GM10847 (cell line): ENCODE data around the gene MRPL16.

Source experiments
- POLR2A ChIP-seq: IDR thresholded peaks from 2 replicates; pipeline ENCODE4 v1.6.1; 2011; ENCODE audit not compliant: insufficient read length; ENCODE audit errors: extremely low read depth

MRPL16 gene

DNA sequence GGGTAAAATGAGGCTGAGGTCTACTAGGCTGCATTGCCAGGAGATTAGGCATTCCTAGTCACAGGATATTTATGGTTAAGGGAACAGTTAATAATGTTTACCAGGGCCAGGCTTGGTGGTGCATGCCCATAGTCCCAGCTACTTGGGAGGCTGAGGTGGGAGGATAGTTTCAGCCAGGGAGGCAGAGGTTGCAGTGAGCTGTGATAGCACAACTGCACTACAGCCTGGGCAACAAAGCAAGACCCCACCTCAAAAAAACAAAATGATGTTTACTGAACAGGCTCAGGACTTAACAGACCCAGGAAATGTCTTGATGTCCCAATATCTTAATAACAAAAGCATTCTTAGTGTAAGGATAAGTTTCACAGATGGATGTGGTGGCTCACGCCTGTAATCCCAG lies 2.8 kb upstream of the MRPL16 start:
- no peak for TF ChIP-seq POLR2A

DNA sequence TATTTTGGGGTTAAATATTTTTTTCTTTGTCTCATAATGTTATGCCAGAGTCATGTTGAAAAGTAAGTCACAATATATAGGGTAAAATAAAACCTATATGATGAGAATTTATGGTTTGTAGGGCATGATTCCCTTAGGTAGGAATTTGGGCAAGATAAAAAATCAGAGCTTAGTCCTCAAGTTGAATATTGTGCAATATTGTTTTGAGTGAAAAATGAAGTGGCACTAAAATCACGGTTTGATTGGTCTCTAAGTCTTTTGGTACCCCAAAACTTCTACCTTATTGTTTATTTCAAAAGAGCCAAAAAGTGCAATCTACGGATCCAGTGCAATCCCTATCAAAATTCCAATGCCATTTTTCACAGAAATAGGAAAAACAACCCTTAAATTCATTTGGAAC lies 1.6 kb upstream of the MRPL16 start:
- TF ChIP-seq POLR2A: no peak

DNA sequence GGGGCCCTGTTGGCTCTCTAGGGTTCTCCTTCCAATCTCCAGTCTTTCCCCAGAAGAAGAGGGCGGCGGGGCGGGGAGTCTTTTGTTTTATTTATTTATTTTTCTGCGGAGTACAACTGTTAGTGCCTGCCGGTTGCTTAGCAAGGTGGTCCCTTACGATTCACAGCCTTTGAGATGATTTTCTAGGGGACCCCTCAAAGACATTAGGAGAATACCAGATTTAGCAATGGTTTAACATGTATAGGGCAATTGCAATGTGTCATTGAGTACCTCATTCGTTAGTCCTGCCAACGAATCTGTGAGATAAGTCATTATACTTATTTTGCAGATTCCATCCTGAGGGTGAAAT lies 307 bp upstream of the MRPL16 start:
- no peak for TF ChIP-seq POLR2A

DNA sequence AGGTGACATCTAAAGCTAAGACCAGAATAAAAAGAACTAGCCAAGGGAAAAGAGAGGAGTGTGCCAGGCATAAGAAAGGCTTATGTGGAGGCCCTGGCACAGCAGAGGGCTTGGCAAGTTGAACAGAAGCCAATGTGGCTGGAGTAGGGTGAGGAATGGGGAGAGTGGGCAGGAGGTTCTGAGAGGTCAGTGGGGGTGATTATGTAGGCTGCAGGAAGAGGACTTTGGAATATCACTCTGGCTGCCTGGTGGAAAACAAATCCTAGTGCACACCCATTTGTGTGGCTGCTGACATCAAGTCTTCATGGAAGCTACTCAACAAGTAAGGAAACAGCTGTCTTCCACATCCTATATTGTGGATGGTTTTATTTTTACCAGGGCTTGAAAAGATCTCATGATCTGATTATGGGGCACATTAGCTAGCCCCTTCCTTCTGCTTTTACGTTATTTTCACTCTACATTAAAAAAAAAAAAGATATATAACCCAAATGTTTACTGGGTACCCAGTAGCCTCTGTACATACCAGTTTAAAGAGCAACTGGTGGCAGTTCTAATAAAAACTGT lies 3.4 kb downstream of the MRPL16 start:
- TF ChIP-seq POLR2A: no peak

DNA sequence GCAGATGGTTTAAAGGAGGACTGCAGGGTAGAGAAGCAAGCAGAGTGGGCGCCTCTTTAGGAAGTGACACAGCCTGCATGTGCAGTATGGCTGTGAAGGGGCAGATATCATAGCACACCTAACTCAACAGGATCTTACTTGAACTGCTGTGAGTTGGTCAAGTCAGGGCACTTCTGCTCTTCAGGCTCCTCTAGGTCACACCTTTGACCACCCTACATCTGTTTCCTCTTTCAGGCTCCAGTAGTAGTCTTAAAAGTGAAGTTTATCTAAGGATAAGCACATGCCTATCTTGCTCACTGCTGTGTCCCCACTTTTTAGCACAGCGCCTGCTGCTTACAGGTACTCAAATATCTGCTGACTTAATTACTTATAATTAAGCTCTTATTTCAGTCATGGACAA lies 6.5 kb downstream of the MRPL16 start:
- TF ChIP-seq POLR2A: no peak

DNA sequence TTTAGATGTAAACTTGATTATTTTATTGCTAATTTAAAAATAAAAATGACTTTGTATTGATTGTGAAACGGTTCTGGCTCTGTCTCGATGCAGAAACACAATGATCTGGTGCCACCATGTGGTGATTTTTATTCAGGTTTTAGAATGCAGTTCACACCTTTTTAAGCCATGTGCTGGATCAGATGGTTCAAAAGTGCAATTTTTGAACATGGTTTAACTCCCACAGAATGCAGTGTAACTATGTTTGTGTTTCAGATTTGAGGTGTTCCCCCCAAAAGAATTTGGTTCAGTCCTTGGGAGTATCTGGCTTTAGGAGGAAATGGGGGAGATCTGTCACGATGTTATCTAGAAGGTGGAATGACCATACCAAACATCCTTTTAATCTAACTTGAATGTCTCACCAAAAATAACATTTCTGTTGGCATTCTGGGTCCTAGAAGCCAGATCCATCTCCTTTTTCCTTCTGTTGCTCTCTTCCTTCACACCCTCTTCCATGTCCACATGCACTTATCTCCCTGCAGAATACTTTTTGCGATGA lies 7.9 kb downstream of the MRPL16 start:
- no peak for TF ChIP-seq POLR2A

DNA sequence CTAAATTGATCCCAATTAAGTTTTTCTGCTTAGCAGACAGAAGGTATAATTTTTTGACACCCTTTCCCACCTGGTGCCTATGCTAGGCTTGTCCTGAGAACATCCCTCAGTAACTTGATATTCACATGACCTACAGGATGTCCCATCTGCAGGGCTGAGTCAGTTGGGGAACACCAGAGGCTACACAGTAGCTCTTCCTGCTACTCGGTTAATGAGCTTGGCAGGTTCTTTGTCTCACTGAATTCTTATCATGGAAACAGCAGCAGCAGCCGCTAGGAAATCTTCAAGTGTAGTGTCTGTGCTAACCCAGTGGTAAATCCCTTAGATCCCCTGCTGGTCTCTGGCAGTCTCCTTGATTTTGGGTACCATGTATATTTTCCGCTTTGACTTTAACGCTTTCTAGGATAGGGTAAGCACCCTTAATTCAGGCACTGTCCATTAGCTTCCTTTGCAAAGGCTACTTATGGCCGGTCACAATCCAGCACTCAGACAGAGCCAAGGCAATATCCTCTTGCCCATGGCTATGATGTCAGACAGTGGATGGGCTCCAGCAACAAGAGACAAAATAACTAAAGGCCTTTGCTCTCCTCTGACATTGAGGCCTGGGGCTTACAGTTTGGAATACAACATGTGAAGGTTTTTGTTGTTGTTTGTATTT lies 8.5 kb downstream of the MRPL16 start:
- TF ChIP-seq POLR2A: no peak

DNA sequence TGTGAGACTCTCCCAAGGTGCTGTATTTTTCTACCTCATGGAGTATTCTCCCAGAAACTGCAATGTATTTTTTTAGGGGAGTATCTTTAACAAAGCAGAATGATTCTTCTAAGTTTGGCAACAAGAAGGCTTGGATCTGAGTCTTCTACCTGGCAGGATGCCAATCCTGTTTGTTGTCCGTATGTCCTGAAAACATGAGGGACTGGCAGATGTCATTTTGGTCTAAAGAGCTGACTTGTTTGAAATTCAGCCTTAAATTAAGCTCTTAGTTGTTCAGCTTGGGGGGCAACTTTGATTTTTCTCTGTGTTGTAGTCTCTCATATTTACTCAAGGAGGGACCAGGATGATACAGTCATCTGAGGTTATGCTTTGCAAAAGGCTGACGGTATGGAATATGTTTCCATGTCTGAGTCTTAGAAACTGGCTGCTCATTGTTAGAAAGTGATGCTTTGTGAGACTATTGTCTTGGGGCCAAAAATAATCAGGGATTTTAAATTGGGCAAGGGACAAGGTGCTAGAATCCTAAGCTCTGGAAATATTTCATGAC lies 9.3 kb downstream of the MRPL16 start:
- TF ChIP-seq POLR2A: no peak

DNA sequence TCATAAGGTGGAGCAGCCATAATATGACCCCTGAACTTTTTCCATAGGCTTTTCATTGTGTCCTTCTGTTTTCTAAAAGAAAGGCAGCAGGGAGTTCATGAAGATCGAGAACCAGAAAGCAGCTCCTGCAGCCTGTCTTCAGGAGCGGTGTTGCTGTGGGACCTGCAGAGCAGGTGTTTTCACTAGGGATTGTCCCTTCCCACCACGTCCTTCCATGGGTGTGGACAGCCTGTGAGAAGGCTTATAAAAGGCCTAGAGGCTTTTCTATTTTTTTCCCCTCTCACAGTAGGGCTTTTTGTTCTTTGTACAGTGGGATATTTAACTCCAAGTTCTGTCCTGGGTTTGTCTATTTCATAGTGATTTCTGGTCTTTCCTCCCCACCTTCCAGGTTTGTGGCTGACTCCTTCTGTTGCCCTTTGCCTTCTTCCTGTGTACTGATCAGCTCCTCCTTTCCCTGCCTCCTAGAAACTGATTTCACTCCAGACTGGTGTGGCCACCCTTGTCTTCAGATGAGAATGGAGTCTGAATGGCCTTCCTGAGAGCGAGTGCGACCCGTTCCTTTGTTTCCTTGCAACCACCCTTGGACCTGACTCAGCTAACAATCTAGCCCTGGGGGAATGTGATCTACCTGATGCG lies 10.1 kb downstream of the MRPL16 start:
- TF ChIP-seq POLR2A: no peak

DNA sequence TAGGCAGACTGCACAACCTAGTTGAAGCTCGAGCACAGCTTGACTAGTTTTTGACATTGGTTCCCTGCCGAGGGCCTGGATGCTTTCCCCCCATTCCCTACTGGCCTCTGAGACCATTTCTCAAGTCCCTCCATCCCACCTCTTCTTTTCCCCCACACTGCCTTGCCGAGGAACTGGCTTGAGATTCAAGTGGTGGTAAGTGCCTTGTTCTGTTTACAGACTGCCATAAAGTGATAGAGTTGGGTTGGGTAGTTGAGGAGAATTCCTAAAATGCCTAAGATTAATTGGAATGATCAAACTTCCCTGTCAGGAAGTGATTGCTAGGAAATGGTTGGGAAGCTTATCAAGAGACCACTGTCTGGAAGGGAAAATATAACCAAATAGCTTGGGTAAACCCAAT lies 16.2 kb downstream of the MRPL16 start:
- TF ChIP-seq POLR2A: no peak

DNA sequence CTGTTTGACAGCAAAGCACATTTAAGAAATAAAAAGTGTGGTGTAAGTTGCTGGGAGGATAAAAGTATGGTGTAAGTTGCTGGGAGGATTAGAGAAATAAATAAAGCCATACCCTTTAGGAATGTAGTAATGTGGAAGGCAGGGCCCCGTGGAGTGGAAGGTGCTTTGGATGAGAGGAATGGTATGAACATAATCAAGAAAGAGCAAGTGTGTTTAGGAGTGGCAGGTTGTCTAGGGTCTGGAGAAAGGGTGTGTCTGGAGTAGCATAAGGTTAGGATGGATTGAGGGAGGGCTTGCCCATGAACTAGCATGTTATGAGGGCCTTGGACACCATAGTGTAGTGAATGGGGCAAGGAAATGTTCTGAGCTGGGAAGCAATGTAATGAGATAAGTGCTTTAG lies 18.1 kb downstream of the MRPL16 start:
- no peak for TF ChIP-seq POLR2A

DNA sequence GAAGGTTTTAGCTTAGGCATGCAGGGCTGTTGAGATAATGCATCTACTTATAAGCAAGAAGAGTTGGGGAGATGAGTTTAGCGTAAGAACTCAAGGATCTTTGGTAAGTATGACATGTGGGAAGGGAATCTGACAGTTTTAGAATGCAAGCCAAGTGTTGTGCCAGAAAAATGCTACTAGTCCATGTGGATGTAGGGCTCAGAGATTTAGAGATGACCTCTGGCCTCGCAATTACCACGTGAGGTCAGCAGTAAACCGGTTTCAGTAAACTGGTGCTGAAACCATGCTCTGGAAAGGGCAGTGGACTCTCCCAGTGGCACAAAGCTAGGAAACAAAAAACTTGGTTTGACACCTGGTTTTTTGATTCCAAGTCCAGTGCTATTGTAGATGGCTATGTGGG lies 18.9 kb downstream of the MRPL16 start:
- TF ChIP-seq POLR2A: no peak

DNA sequence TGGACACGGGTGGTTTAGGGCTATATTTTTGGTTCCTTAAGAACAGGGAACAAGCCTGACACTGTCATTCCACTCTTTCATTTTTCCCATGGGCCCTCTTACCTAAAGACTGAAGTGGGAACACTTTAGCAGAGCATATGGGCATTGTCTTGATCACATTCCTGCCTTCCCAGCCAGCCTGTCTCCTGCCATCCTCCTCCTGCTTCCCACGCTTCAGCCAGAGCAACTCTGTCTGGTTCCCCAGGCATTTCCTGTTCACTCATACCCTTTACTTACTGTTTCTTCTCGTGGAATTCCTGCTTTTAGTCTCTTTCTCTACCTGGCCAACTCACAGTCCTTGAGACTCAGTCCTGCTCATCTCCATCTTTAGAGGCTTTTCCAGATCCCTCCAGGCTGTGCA lies 22.8 kb downstream of the MRPL16 start:
- no peak for TF ChIP-seq POLR2A

DNA sequence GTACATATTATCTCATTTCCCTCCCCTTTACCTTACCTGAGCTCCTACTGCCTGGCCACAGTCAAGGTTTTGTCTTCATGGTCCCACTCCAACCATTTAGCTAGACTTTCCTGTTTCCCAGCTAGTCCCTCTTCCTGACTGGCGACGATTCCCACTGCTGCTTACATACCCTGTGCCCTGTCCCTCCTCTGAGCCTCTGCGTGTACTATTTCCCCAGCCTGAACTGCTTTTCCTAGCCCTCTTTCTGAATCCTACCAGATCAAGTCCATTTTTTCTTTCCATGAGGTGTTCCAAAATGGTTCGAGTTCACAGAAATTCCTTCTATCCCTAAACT lies 23.4 kb downstream of the MRPL16 start:
- TF ChIP-seq POLR2A: no peak

DNA sequence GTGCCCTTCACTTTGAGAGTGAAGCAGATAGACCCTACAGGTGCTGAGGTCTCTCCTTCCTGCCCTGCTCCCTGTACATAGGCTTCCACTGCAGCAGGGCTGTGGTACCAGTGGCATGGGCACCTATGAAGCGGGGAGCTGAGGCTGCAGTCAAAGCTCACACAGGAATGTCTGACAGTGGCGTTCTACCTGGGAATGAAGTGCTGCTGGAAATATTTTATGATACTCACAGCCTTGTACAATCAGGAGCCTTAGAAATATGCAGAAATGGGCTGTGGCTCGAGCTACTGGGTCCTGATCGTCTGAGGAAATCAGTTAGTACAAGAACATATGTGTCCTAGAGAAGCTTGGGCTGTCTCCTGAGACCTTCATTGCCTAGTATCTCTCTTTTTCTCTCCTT lies 24.8 kb downstream of the MRPL16 start:
- no peak for TF ChIP-seq POLR2A

DNA sequence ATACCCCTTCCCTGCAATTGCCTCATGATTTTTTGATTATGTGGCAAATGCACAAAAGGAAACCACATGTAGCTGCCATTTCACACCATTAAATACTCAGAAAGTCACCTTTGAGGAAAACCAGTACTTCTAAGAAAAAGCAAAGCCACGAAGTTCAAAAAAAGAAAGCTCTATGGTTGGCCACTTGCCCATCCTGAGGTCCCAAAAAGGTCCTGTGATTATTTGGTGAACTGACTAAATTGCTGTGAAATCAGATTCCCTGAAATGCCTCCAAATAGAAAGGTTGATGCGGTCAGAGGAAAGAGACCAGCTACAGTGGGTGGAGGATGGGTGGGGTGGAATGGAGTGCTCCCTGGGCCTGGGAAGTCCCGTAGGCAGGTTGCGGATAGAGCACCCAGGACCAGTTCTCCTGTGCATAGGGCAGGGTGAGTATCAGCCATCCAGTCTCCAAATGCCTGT lies 26.9 kb downstream of the MRPL16 start:
- TF ChIP-seq POLR2A: no peak
